NCI-H524 (cell line): ENCODE data around the gene BCL3.

ENCODE experiments used
- DNase-seq, 2 experiments: peaks; one replicate each; lab custom pipeline; 2025; lab: John Stamatoyannopoulos, UW

The BCL3 gene

GRCh38 chr19:44794610-44795009, 46.1 kb downstream of the BCL3 start:
- DNase-seq = no peak

DNA sequence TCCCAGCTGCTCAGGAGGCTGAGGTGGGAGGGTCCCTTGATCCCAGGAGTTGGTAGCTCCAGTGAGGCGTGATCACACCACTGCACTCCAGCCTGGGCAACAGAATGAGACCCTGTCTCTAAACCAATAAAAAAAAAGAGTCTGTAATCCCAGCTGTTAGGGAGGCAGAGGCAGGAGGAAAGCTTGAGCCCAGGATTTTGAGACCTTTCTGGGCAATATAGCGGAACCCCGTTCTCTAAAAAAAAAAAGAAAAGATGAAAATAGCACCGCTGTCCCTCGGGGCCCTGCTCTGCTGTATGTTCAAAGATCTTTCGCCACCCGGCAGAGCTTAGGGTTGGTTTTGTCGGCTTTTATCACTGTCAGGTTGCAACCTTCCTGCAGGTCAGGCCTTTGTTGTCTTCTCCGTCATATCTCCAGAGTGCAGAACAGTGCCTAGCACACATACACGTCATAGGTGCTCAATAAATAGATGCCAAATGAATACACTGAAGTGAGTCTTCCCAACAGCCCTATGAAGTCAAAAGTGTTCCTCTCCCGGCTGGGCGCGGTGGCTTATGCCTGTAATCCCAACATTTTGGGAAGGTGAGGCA, 47.0 kb downstream of the BCL3 start:
- DNase-seq = no peak

DNA sequence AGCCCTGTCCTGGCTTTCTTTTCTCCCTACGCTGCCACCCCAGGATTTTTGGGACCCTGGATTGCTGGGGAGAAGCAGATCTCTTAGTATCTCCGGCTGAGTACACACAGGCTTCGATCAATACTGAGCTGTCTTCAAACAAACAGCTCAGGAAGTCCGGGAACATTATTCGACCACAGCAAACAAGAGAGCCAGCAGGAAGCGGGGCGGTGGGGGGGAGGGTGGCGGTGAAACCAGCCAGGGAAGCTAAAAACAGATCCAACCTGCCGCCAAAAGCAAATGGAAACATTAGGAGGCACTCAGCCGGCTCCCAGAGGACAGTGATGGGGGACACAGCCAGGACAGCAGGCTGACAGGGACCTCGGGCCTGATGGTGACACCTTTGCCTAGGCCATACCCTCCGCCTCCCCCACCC, 48.2 kb downstream of the BCL3 start:
- DNase-seq = no peak

GRCh38 chr19:44799627-44800346, 51.3 kb downstream of the BCL3 start:
- no peak for DNase-seq

- DNase-seq = peak in 1 of 2 experiments; percentile 57
Observed at GRCh38 chr19:44800461-44800860, 52.0 kb downstream of the BCL3 start.

GRCh38 chr19:44803442-44804428, 55.2 kb downstream of the BCL3 start:
- peak in 1 of 2 experiments; percentile 13 for DNase-seq

DNA sequence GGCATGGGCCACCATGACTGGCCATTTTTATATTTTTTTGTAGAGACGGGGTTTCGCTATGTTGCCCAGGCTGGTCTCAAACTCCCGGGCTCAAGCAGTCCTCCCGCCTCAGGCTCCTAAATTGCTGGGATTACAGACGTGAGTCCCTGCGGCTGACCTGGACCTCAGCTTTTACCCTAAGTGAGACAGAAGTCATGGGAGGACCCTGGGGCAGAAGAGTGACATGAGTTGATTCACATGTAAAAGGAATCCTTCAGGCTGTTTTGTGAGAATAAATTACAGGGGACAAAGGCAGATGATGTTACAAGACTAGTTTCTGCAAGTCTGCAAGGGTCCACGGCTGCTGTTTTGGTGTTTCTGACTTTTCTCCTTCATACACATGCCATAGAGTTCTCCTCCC, 57.8 kb downstream of the BCL3 start:
- DNase-seq = no peak

DNA sequence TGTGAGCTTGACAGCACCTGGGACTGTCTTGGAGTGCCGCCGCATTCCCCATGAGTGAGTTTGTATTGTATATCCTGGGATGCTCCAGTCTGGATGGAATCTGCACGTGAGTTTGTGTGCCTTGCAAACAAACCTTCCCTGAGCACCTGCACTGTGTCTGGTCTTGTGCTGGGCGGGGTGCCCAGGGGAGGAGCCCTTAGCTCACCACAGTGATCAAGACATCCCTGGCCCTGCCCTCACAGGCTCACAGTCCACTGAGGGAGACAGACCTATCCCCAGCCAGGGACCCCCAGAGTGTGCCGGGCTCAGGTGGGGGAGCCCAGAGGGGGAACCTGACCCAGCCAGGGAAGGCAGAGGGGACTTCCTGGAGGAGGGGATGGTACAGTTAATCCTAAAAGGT, 58.7 kb downstream of the BCL3 start:
- DNase-seq = no peak

- no peak for DNase-seq
Observed at GRCh38 chr19:44807652-44808462, 59.3 kb downstream of the BCL3 start.

- peak in 1 of 2 experiments; percentile 16 for DNase-seq
Observed at GRCh38 chr19:44808463-44809371, 60.2 kb downstream of the BCL3 start, which contains the start of gene BCAM. Gene BCAM (plus strand): TSS chr19:44809103. CDS start chr19:44809125, 22 bp downstream.
